Psoas muscle (tissue), 8 donors: ENCODE measurements around the gene PNPLA3. TPM values are rescaled to one million over a fixed set of nuclear protein-coding genes. Genes with fewer than 3 reads are reported as not detected.
A peak's percentile ranks its signal among the peaks of the same experiment; 100 is the strongest.

Experiments
- ATAC-seq, 4 donors: fragments of 200-7000 bp; cut with Tn5 transposase; one replicate each; pipeline ENCODE4 v1.9.1; 2020; ENCODE audit warnings: moderate library complexity in 3 of 4, mild to moderate bottlenecking in 2 of 4
- DNase-seq, 2 donors: peaks; one replicate each; pipeline ENCODE4 v3.0.0-alpha.2; 2020
- H3K27ac ChIP-seq: fragments of 200-600 bp; one replicate; pipeline ENCODE4 v1.8.0; 2022
- H3K27me3 ChIP-seq, 3 donors: fragments of 200-600 bp in 1 of 3; one replicate each; pipeline versions ENCODE4 v1.6.1 to v1.8.0; 2013 to 2022; ENCODE audit warnings: low read length in 2 of 3, mild to moderate bottlenecking in 2 of 3, moderate library complexity in 1 of 3; ENCODE audit not compliant: insufficient read depth in 3 of 3
- H3K36me3 ChIP-seq, 2 donors: fragments of 200-600 bp in 1 of 2; one replicate each; pipeline versions ENCODE4 v1.6.1 to v1.8.0; 2013 to 2022; ENCODE audit warnings: low read depth in 1 of 2, mild to moderate bottlenecking in 1 of 2, moderate library complexity in 1 of 2; ENCODE audit not compliant: insufficient read depth in 1 of 2
- H3K4me1 ChIP-seq: fragments of 200-600 bp; one replicate; pipeline ENCODE4 v1.8.0; 2022
- H3K4me3 ChIP-seq: fragments of 200-600 bp; one replicate; pipeline ENCODE4 v1.8.0; 2022; ENCODE audit warnings: mild to moderate bottlenecking
- H3K9me3 ChIP-seq: fragments of 200-600 bp; one replicate; pipeline ENCODE4 v1.8.0; 2022
- WGBS, 3 donors: extraction: QIAGEN DNeasy Blood & Tissue Kit; methylation state at CpG; one replicate each; pipeline versions ENCODE4 v1.1.6 to v1.1.7; 2013; 5-methylcytosine and 5-hydroxymethylcytosine counted together
- intact Hi-C, 2 donors: fragments of 100-400 bp; cut with DNase I; formaldehyde crosslinking; loops; one replicate each; pipeline versions ENCODE4 v1.11.0 to v1.14.2; 2022
- long read RNA-seq, 2 donors: library from polyadenylated mRNA; unstranded; transcript quantifications; one replicate each; pipeline ENCODE4 v2.0.0, GENCODE V29; 2021
- polyA plus RNA-seq, 3 donors: library from polyadenylated mRNA; stranded (reverse); fragments of 200-250 nt; gene quantifications; one replicate each; pipeline ENCODE4 v1.2.3, GENCODE V29; 2013
- total RNA-seq, 4 donors: library from RNA; stranded (reverse); fragmentation: NEBNext Ultra II Directional in 2 of 4; extraction: Animal tissue kit (Norgen Biotek cat#: 25700) in 2 of 4; gene quantifications; one replicate each; pipeline versions ENCODE4 v1.2.1 to v1.2.4, GENCODE V29; 2021 to 2023
- TF ChIP-seq, protein P1 (sequence below): fragments of 200-600 bp; IDR thresholded peaks from one replicate; pipeline ENCODE4 v1.8.0; 2022; ENCODE audit warnings: antibody characterized with exemption
- donor health status: healthy with polysubstance abuse.
- donor health status: DM: no; HTN: no; CAD: no; lungs with moderate emphysema.
- donor health status: Bipolar disorder and iron deficiency.
- donor health status: healthy.
- donor health status: DM: yes; HTN: yes; CAD: no.
- donor health status: DM: no; HTN: no; CAD: no.
- donor health status: DM: no; HTN: no; CAD: no.
- donor health status: DM: yes; HTN: yes; CAD: no.

Gene PNPLA3, protein sequence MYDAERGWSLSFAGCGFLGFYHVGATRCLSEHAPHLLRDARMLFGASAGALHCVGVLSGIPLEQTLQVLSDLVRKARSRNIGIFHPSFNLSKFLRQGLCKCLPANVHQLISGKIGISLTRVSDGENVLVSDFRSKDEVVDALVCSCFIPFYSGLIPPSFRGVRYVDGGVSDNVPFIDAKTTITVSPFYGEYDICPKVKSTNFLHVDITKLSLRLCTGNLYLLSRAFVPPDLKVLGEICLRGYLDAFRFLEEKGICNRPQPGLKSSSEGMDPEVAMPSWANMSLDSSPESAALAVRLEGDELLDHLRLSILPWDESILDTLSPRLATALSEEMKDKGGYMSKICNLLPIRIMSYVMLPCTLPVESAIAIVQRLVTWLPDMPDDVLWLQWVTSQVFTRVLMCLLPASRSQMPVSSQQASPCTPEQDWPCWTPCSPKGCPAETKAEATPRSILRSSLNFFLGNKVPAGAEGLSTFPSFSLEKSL
- total RNA-seq (1 to 10 TPM in 1 of 4 donors, under 1 TPM in 3; 0.32 to 3.3 (median 0.66) TPM), polyA plus RNA-seq (under 1 TPM in 2 of 3 donors, not detected in 1; 0.29 to 0.83 TPM)
- long read RNA-seq, donor 1, partial matches to known transcripts: 0 of 1 reads
- long read RNA-seq, donor 1, other reads (novel, unspliced or antisense): 1 of 1 reads
- long read RNA-seq, donor 2, partial matches to known transcripts: 0 of 1 reads
- long read RNA-seq, donor 2, other reads (novel, unspliced or antisense): 1 of 1 reads

DNA sequence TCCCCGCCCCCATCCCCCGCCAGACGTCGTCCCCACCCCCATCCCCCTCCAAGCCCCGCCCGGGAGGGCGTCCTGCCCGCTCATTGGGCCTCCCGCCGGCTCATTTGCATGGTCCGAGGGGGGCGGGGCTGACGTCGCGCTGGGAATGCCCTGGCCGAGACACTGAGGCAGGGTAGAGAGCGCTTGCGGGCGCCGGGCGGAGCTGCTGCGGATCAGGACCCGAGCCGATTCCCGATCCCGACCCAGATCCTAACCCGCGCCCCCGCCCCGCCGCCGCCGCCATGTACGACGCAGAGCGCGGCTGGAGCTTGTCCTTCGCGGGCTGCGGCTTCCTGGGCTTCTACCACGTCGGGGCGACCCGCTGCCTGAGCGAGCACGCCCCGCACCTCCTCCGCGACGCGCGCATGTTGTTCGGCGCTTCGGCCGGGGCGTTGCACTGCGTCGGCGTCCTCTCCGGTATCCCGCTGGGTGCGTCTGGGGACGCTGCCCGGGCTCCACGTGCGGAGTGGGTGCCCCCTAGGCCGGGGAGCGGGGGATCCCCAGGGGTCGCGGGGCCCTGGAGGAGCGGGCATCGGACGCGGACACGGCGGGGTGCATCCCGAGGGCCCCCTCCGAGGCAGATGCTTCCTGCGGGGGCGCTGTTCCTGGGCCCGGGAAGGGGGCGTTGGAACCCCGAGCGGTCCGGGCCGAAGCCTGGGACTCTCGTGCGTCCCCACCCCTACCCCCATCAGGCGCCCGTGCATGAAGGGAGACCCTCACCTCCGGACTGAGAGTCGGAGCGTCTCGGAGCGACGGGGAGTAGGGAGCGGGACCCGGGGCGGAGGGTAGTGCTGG is at the start of gene PNPLA3:
PNPLA3 (plus strand) TSS at position 175 of the 834 bp plus-strand sequence; CDS start at position 282, 107 bp downstream.
- DNase-seq (peak; percentile 92), ATAC-seq (peak; percentile 70 to 95 (median 80))
- H3K27me3 ChIP-seq: peaks cover 0 to 10% (median 1%) of the 10 kb centered on the region in 3 donors
- peak within 1 kb of the TSS; percentile 71 for H3K4me3 ChIP-seq
- H3K4me1 ChIP-seq: peaks cover 4% of the 10 kb centered on the region
- H3K27ac ChIP-seq: peak within 1 kb of the TSS; percentile 85
- no peaks in the 10 kb centered on the region for H3K9me3 ChIP-seq
- 2 to 4% (median 3%) methylated on average over 48 to 100 of the region's 100 CpGs for WGBS, 3 donors
- peaks cover 0 to 7% of the 10 kb centered on the region in 2 donors for H3K36me3 ChIP-seq
- TF ChIP-seq, protein P1, sequence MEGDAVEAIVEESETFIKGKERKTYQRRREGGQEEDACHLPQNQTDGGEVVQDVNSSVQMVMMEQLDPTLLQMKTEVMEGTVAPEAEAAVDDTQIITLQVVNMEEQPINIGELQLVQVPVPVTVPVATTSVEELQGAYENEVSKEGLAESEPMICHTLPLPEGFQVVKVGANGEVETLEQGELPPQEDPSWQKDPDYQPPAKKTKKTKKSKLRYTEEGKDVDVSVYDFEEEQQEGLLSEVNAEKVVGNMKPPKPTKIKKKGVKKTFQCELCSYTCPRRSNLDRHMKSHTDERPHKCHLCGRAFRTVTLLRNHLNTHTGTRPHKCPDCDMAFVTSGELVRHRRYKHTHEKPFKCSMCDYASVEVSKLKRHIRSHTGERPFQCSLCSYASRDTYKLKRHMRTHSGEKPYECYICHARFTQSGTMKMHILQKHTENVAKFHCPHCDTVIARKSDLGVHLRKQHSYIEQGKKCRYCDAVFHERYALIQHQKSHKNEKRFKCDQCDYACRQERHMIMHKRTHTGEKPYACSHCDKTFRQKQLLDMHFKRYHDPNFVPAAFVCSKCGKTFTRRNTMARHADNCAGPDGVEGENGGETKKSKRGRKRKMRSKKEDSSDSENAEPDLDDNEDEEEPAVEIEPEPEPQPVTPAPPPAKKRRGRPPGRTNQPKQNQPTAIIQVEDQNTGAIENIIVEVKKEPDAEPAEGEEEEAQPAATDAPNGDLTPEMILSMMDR: no peak
- intact Hi-C loops: no loop called here

DNA sequence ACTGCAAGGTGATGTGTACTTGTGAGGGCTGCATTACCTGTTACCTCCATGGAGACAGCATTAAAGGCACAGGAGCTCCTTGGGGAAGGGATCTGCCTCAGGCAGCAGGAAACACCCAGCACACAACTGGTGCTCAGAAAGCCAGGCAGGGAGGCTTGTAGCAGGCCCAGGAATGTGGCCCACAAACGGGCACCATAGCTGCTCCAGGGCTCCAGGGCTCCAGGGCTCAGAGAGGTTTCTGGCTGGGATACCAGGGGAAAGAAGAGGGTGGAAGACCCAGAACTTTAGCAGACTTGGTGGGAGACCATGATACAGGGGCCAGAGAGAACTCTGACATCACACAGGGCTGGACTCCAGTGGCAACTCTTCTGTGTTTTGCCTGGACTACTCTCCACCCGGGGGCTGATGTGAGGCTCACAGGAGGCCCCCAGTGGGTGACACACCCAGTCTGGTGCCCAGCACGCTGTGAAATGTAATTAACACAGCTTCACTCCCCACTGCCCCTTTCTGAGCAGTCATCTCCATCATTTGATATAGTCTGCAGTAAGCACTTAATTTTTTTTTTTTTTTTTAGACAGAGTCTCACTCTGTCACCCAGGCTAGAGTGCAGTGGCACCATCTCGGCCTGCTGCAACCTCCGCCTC is 46.6 kb upstream of the PNPLA3 start:
- intact Hi-C loops: no loop called here
- DNase-seq: peak in 1 of 2 donors; percentile 15
- 55 to 70% (median 66%) methylated on average over 5 of the region's 5 CpGs for WGBS, 3 donors

DNA sequence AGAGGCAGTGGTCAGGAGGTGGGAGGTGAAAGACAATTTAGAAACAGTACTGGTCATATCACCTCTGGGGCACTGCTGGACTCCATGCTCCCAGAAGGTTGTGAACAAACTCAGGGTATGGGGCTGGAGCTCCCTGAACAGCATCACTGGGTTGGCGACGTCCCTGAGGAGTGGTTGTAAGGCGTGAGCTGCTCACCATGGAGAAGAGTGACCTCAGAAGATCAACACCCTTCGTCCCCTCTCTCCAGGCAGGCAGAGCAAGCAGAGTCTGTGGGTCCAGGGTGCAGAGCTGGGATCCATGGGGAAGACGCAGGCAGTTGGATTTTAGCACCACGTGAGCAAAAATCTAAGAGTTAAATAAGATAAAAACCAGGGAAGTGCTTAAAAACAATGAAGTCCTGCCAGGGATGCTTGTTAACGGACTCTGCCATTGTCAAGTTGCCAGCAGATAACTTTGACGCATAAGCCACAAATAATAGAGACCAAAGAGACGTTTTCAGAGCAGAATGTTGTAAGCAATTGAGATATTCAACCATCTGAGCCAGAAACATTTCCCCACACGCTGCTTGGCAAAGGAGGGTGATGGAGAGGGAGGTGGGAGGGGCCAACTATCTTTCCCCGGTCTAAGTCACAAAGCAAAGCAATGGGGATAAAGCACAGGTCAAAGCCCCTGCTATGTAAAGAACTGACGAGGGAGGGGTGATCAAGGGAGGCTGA is 45.4 kb upstream of the PNPLA3 start:
- DNase-seq: peak in 1 of 2 donors; percentile 14
- intact Hi-C loops: no loop called here
- no peak overlapping the region for H3K27ac ChIP-seq
- H3K36me3 ChIP-seq: no peaks in the 10 kb centered on the region
- no peaks in the 10 kb centered on the region for H3K4me1 ChIP-seq
- WGBS, 3 donors: 49 to 52% (median 51%) methylated on average over 12 of the region's 12 CpGs
- peaks cover 0 to 45% (median 7%) of the 10 kb centered on the region in 3 donors for H3K27me3 ChIP-seq
- TF ChIP-seq, protein P1: no peak
- H3K4me3 ChIP-seq: no peak overlapping the region
- ATAC-seq: no peak
- H3K9me3 ChIP-seq: no peaks in the 10 kb centered on the region

More for the DNA sequence above, 46.6 kb upstream of the PNPLA3 start:
- no peak for ATAC-seq
- H3K9me3 ChIP-seq: no peaks in the 10 kb centered on the region
- TF ChIP-seq, protein P1: no peak
- no peak overlapping the region for H3K4me3 ChIP-seq
- H3K36me3 ChIP-seq: no peaks in the 10 kb centered on the region
- no peak overlapping the region for H3K27ac ChIP-seq
- no peaks in the 10 kb centered on the region for H3K4me1 ChIP-seq
- peaks cover 0 to 45% (median 7%) of the 10 kb centered on the region in 3 donors for H3K27me3 ChIP-seq
